Measurements from ENCODE around the gene C3orf33. TPM values are rescaled to one million over a fixed set of nuclear protein-coding genes. Genes with fewer than 3 reads are reported as not detected.

Gene C3orf33
- total RNA-seq, 1 experiment from 2014 or later = 2.9 TPM

- Histone ChIP-seq H3K9ac (ENCODE audit: extremely low read depth, insufficient read length, low read length) (no peak overlapping the region), H3K4me2 (ENCODE audit: insufficient read depth, insufficient read length, low read length) (no peak overlapping the region), H3K56ac (ENCODE audit: insufficient read length, low read depth, low read length) (no peak overlapping the region), H2BK5ac (ENCODE audit: insufficient read length, low read length) (no peak overlapping the region), H3K9me3 (ENCODE audit: control insufficient read depth, low read depth, low read length) (no peaks in the 10 kb centered on the region), H4K20me1 (ENCODE audit: control insufficient read depth, insufficient read depth, insufficient read length) (no peaks in the 10 kb centered on the region), H3K18ac (ENCODE audit: insufficient read length, low read depth, low read length) (no peak overlapping the region), H4K5ac (ENCODE audit: insufficient read length, low read depth, low read length) (no peak overlapping the region), H3K79me2 (ENCODE audit: insufficient read depth, low read length) (no peaks in the 10 kb centered on the region), H2BK15ac (ENCODE audit: low read depth, low read length) (no peak overlapping the region), H3K27me3 (ENCODE audit: insufficient read depth, low read length) (no peaks in the 10 kb centered on the region), H2AFZ (ENCODE audit: low read length) (no peak overlapping the region), H3T11ph (ENCODE audit: low read length) (no peak overlapping the region), H3K79me1 (ENCODE audit: insufficient read depth, low read depth, low read length, poor library complexity, severe bottlenecking) (no peaks in the 10 kb centered on the region), H2BK20ac (ENCODE audit: low read depth, low read length, poor library complexity, severe bottlenecking) (no peak overlapping the region), H3K23ac (ENCODE audit: insufficient read length, low read depth, low read length) (no peak overlapping the region), H2AK5ac (ENCODE audit: insufficient read length, low read length) (no peak overlapping the region), H3K14ac (ENCODE audit: insufficient read depth, low read length) (no peak overlapping the region), H2BK12ac (ENCODE audit: insufficient read length, low read depth, low read length) (no peak overlapping the region), H3K4me1 (ENCODE audit: insufficient read depth, low read length) (peaks cover 7% of the 10 kb centered on the region), H4K91ac (ENCODE audit: insufficient read length, low read depth, low read length) (no peak overlapping the region), H4K8ac (replicated peaks; ENCODE audit: insufficient read length, low read depth, low read length) (no peak overlapping the region), H3K4ac (ENCODE audit: low read depth, low read length) (no peak overlapping the region), H3K27ac (ENCODE audit: insufficient read length, low read depth, low read length) (no peak overlapping the region), H3K23me2 (ENCODE audit: insufficient read length, low read depth, low read length, poor library complexity, severe bottlenecking) (peaks cover 11% of the 10 kb centered on the region), H2BK120ac (ENCODE audit: low read depth, low read length, poor library complexity, severe bottlenecking) (no peak overlapping the region)
- 0 out of 7 replicates have a peak, but pooled peaks cover 0 to 1% (median 0%) of the 10 kb centered on the region in 3 experiments for H3K36me3 Mint-ChIP-seq (ENCODE audit: insufficient read depth in 1 of 3, low read depth in 3 of 3)
- no CpG with 5 or more reads among the region's 8 CpGs for WGBS (ENCODE audit: extremely low coverage, insufficient read length, low lambda C conversion rate)
- no peak for DNase-seq
- no peak for TF ChIP-seq CTCF (conservative IDR thresholded peaks at IDR 0.05)
- H3K27ac Mint-ChIP-seq = 0 out of 7 replicates have a peak overlapping the region, but pooled peaks of 1 of the 3 experiments have one; percentile 7
- peaks cover 57 to 60% of the 10 kb centered on the region in 2 experiments for H3K4me1 Mint-ChIP-seq
- H3K9me3 Mint-ChIP-seq = no peaks in the 10 kb centered on the region; a peak in 1 of 5 replicates
- no peaks in the 10 kb centered on the region for H3K27me3 Mint-ChIP-seq (ENCODE audit: low read depth)
- H3K4me3 Mint-ChIP-seq = no peak overlapping the region
Measured at GRCh38 chr3:155748611-155749365, 57.3 kb downstream of the C3orf33 start.
